HEK293 (cell line): ENCODE data around the gene NUP62.
A peak's percentile ranks its signal among the peaks of the same experiment; 100 is the strongest.

ENCODE experiments used
- GLI2 ChIP-seq: fragments of 450-650 bp; formaldehyde crosslinking; IDR thresholded peaks from 2 replicates; pipeline ENCODE4; 2017; ENCODE audit warnings: missing biosample characterization, missing genetic modification characterization, low read depth, borderline replicate concordance
- GLI4 ChIP-seq: fragments of 450-650 bp; formaldehyde crosslinking; IDR thresholded peaks from 2 replicates; pipeline ENCODE4 v1.5.1; 2016; ENCODE audit warnings: missing biosample characterization, missing genetic modification characterization
- GLIS1 ChIP-seq: fragments of 450-650 bp; formaldehyde crosslinking; IDR thresholded peaks from 2 replicates; pipeline ENCODE4 v1.5.1; 2016; ENCODE audit warnings: missing biosample characterization, missing genetic modification characterization
- HOXC10 ChIP-seq: sonication (generic); formaldehyde crosslinking; IDR thresholded peaks from 2 replicates; pipeline ENCODE4 v1.8.1; 2023; ENCODE audit warnings: mild to moderate bottlenecking, missing genetic modification reagents
- HOXD13 ChIP-seq: sonication (generic); formaldehyde crosslinking; IDR thresholded peaks from 2 replicates; pipeline ENCODE4 v1.8.0; 2022; ENCODE audit warnings: missing genetic modification reagents, borderline replicate concordance
- INSM2 ChIP-seq: fragments of 450-650 bp; formaldehyde crosslinking; IDR thresholded peaks from 2 replicates; pipeline ENCODE4 v1.5.1; 2016; ENCODE audit warnings: missing biosample characterization, missing genetic modification characterization
- KLF1 ChIP-seq: fragments of 450-650 bp; formaldehyde crosslinking; IDR thresholded peaks from 2 replicates; pipeline ENCODE4 v1.5.1; 2016; ENCODE audit warnings: missing biosample characterization, missing genetic modification characterization
- KLF16 ChIP-seq: fragments of 450-650 bp; formaldehyde crosslinking; IDR thresholded peaks from 2 replicates; pipeline ENCODE4 v1.5.1; 2017; ENCODE audit warnings: missing biosample characterization, missing genetic modification characterization
- KLF9 ChIP-seq: fragments of 450-650 bp; formaldehyde crosslinking; IDR thresholded peaks from 2 replicates; pipeline ENCODE4 v1.5.1; 2016; ENCODE audit warnings: missing biosample characterization, missing genetic modification characterization, low read depth
- MZF1 ChIP-seq: fragments of 450-650 bp; formaldehyde crosslinking; IDR thresholded peaks from 2 replicates; pipeline ENCODE4 v1.5.1; 2017; ENCODE audit warnings: missing biosample characterization, missing genetic modification characterization, borderline replicate concordance
- OVOL3 ChIP-seq: fragments of 450-650 bp; formaldehyde crosslinking; IDR thresholded peaks from 2 replicates; pipeline ENCODE4 v1.5.1; 2016; ENCODE audit warnings: missing biosample characterization, missing genetic modification characterization
- PRDM1 ChIP-seq: fragments of 450-650 bp; formaldehyde crosslinking; IDR thresholded peaks from 2 replicates; pipeline ENCODE4; 2016; ENCODE audit warnings: missing biosample characterization, missing genetic modification characterization
- SETDB1 ChIP-seq: IDR thresholded peaks from one replicate; pipeline ENCODE4 v1.6.1; 2017; ENCODE audit warnings: mild to moderate bottlenecking, low read length, moderate library complexity, mixed read lengths; ENCODE audit not compliant: insufficient read length
- TSHZ1 ChIP-seq: fragments of 450-650 bp; formaldehyde crosslinking; IDR thresholded peaks from 2 replicates; pipeline ENCODE4 v1.5.1; 2016; ENCODE audit warnings: missing biosample characterization, missing genetic modification characterization, borderline replicate concordance
- YY1 ChIP-seq: fragments of 450-650 bp; formaldehyde crosslinking; IDR thresholded peaks from 2 replicates; pipeline ENCODE4 v1.5.1; 2018; ENCODE audit warnings: missing biosample characterization, missing genetic modification characterization
- ZBTB10 ChIP-seq: fragments of 450-650 bp; formaldehyde crosslinking; IDR thresholded peaks from 2 replicates; pipeline ENCODE4 v1.5.1; 2016; ENCODE audit warnings: missing biosample characterization, missing genetic modification characterization
- ZBTB8A ChIP-seq: fragments of 450-650 bp; formaldehyde crosslinking; IDR thresholded peaks from 2 replicates; pipeline ENCODE4 v1.5.1; 2016; ENCODE audit warnings: missing biosample characterization, missing genetic modification characterization
- ZFP69B ChIP-seq: fragments of 450-650 bp; formaldehyde crosslinking; IDR thresholded peaks from 2 replicates; pipeline ENCODE4 v1.5.1; 2016; ENCODE audit warnings: missing biosample characterization, missing genetic modification characterization
- ZNF133 ChIP-seq: fragments of 450-650 bp; formaldehyde crosslinking; IDR thresholded peaks from 2 replicates; pipeline ENCODE4 v1.5.1; 2016; ENCODE audit warnings: missing biosample characterization, missing genetic modification characterization
- ZNF157 ChIP-seq: fragments of 450-650 bp; formaldehyde crosslinking; IDR thresholded peaks from 2 replicates; pipeline ENCODE4 v1.5.1; 2016; ENCODE audit warnings: missing biosample characterization, missing genetic modification characterization
- ZNF324 ChIP-seq: fragments of 450-650 bp; formaldehyde crosslinking; IDR thresholded peaks from 2 replicates; pipeline ENCODE4 v1.5.1; 2016; ENCODE audit warnings: missing biosample characterization, missing genetic modification characterization
- ZNF404 ChIP-seq: fragments of 450-650 bp; formaldehyde crosslinking; IDR thresholded peaks from 2 replicates; pipeline ENCODE4 v1.5.1; 2017; ENCODE audit warnings: missing biosample characterization, missing genetic modification characterization
- ZNF510 ChIP-seq: fragments of 450-650 bp; formaldehyde crosslinking; IDR thresholded peaks from 2 replicates; pipeline ENCODE4 v1.5.1; 2018; ENCODE audit warnings: mild to moderate bottlenecking, missing genetic modification characterization, missing biosample characterization; ENCODE audit not compliant: insufficient replicate concordance
- ZNF529 ChIP-seq: fragments of 450-650 bp; formaldehyde crosslinking; IDR thresholded peaks from 2 replicates; pipeline ENCODE4 v1.5.1; 2017; ENCODE audit warnings: missing genetic modification characterization, missing biosample characterization; ENCODE audit not compliant: insufficient replicate concordance
- ZNF544 ChIP-seq: fragments of 450-650 bp; formaldehyde crosslinking; IDR thresholded peaks from 2 replicates; pipeline ENCODE4 v1.5.0; 2017; ENCODE audit warnings: missing biosample characterization, missing genetic modification characterization
- ZNF549 ChIP-seq: fragments of 450-650 bp; IDR thresholded peaks from 2 replicates; pipeline ENCODE4 v1.5.1; 2018; ENCODE audit warnings: missing biosample characterization, missing genetic modification characterization, mild to moderate bottlenecking, inconsistent platforms, moderate library complexity
- ZNF585B ChIP-seq: fragments of 450-650 bp; formaldehyde crosslinking; IDR thresholded peaks from 2 replicates; pipeline ENCODE4 v1.5.1; 2016; ENCODE audit warnings: missing biosample characterization, missing genetic modification characterization
- ZNF645 ChIP-seq: fragments of 450-650 bp; formaldehyde crosslinking; IDR thresholded peaks from 2 replicates; pipeline ENCODE4; 2016; ENCODE audit warnings: missing biosample characterization, missing genetic modification characterization
- ZNF837 ChIP-seq: fragments of 450-650 bp; formaldehyde crosslinking; IDR thresholded peaks from 2 replicates; pipeline ENCODE4 v1.5.1; 2016; ENCODE audit warnings: missing biosample characterization, missing genetic modification characterization
- ZSCAN18 ChIP-seq: fragments of 450-650 bp; formaldehyde crosslinking; IDR thresholded peaks from 2 replicates; pipeline ENCODE4 v1.5.1; 2016; ENCODE audit warnings: missing biosample characterization, missing genetic modification characterization
- ZSCAN23 ChIP-seq: fragments of 450-650 bp; formaldehyde crosslinking; IDR thresholded peaks from 2 replicates; pipeline ENCODE4 v1.5.1; 2016; ENCODE audit warnings: missing biosample characterization, missing genetic modification characterization

The NUP62 gene

GRCh38 chr19:49866933-49867782, 62.1 kb downstream of the NUP62 start, which contains the start of gene PNKP (continued):
- TF ChIP-seq GLI4 (tag by site-specific recombination) (no peak), INSM2 (tag by site-specific recombination) (no peak), TSHZ1 (tag by site-specific recombination) (no peak), YY1 (no peak), ZNF645 (tag by site-specific recombination) (no peak), KLF16 (tag by site-specific recombination) (peak; percentile 98), ZSCAN23 (tag by site-specific recombination) (no peak), ZNF157 (tag by site-specific recombination) (no peak), ZNF549 (no peak), ZNF133 (tag by site-specific recombination) (no peak), ZNF544 (no peak), ZFP69B (tag by site-specific recombination) (no peak), ZNF837 (no peak), ZNF510 (tag by site-specific recombination) (no peak), ZNF585B (tag by site-specific recombination) (no peak), KLF1 (tag by site-specific recombination) (peak; percentile 88), GLI2 (tag by site-specific recombination) (no peak), PRDM1 (tag by site-specific recombination) (no peak), ZSCAN18 (no peak), ZNF324 (tag by site-specific recombination) (no peak), OVOL3 (tag by site-specific recombination) (no peak), MZF1 (tag by site-specific recombination) (peak; percentile 73; the same call in 1 of the 2 replicates), SETDB1 (no peak), GLIS1 (tag by site-specific recombination) (peak; percentile 91), KLF9 (tag by site-specific recombination) (peak; percentile 100), HOXD13 (CRISPR knock-in tag) (no peak), ZBTB8A (no peak; the same call in 1 of the 2 replicates), ZBTB10 (tag by site-specific recombination) (peak; percentile 17; the same call in 1 of the 2 replicates), ZNF404 (tag by site-specific recombination) (no peak), HOXC10 (CRISPR knock-in tag) (no peak), ZNF529 (tag by site-specific recombination) (no peak)
